HepG2 (cell line): ENCODE data around the gene ATG4D. TPM values are rescaled to one million over a fixed set of nuclear protein-coding genes. Genes with fewer than 3 reads are reported as not detected.

Experiments
- HOXA9 ChIP-seq: sonication (generic); formaldehyde crosslinking; IDR thresholded peaks from 2 replicates; pipeline ENCODE4 v1.8.1; 2022; ENCODE audit warnings: missing genetic modification reagents, mild to moderate bottlenecking, moderate library complexity, borderline replicate concordance
- NR2F6 ChIP-seq, 2 experiments: IDR thresholded peaks; 2 replicates each; pipeline ENCODE4 v1.6.1; 2016; ENCODE audit warnings: antibody characterized with exemption in 1 of 2, mild to moderate bottlenecking in 1 of 2
- STAG1 ChIP-seq: sonication (generic); formaldehyde crosslinking; IDR thresholded peaks from 2 replicates; pipeline ENCODE4 v1.4.0; 2020; ENCODE audit warnings: missing genetic modification reagents
- ZNF549 ChIP-seq: sonication (generic); formaldehyde crosslinking; IDR thresholded peaks from 2 replicates; pipeline ENCODE4 v1.5.0; 2020; ENCODE audit warnings: missing genetic modification reagents
- ZNF557 ChIP-seq: sonication (generic); formaldehyde crosslinking; IDR thresholded peaks from 2 replicates; pipeline ENCODE4 v1.4.0; 2020; ENCODE audit warnings: missing genetic modification reagents
- ZNF616 ChIP-seq: sonication (generic); formaldehyde crosslinking; IDR thresholded peaks from 2 replicates; pipeline ENCODE4 v1.5.0; 2020; ENCODE audit warnings: low read depth, mild to moderate bottlenecking, missing genetic modification reagents
- ZNF713 ChIP-seq: sonication (generic); formaldehyde crosslinking; IDR thresholded peaks from 2 replicates; pipeline ENCODE4 v1.4.0; 2020; ENCODE audit warnings: mild to moderate bottlenecking, missing genetic modification reagents
- ZNF720 ChIP-seq: sonication (generic); formaldehyde crosslinking; IDR thresholded peaks from 2 replicates; pipeline ENCODE4 v1.4.0; 2020; ENCODE audit warnings: missing genetic modification reagents
- ZNF746 ChIP-seq: sonication (generic); formaldehyde crosslinking; IDR thresholded peaks from 2 replicates; pipeline ENCODE4 v1.8.0; 2022; ENCODE audit warnings: mild to moderate bottlenecking, missing genetic modification reagents
- ZNF780A ChIP-seq: sonication (generic); formaldehyde crosslinking; IDR thresholded peaks from 2 replicates; pipeline ENCODE4 v1.8.0; 2022; ENCODE audit warnings: mild to moderate bottlenecking, missing genetic modification reagents, moderate library complexity
- ZNF883 ChIP-seq: sonication (generic); formaldehyde crosslinking; IDR thresholded peaks from 2 replicates; pipeline ENCODE4 v1.5.1; 2020; ENCODE audit warnings: mild to moderate bottlenecking, missing genetic modification reagents; ENCODE audit errors: not compliant biosample characterization
- ZSCAN9 ChIP-seq: IDR thresholded peaks from 2 replicates; pipeline ENCODE4 v1.6.1; 2016; ENCODE audit warnings: borderline replicate concordance
- polyA plus RNA-seq, 8 experiments: library from polyadenylated mRNA; depleted of rRNA in 3 of 8; stranded (reverse) in 7 of 8; unstranded in 1 of 8; fragments of >200 nt; fragmentation: Illumina TruSeq in 4 of 8; extraction: Trizol in 4 of 8; gene quantifications; 2 replicates each; pipeline versions ENCODE4 v1.2.1 to v1.2.3, GENCODE V29; 2011 to 2016; ENCODE audit warnings: low read depth in 4 of 8, missing spikeins in 1 of 8, mixed read lengths in 1 of 8; ENCODE audit not compliant: insufficient read depth in 1 of 8
- total RNA-seq, 5 experiments: library from RNA; depleted of rRNA; stranded (reverse); fragments of >200 nt; fragmentation: Illumina TruSeq; extraction: Trizol; gene quantifications; 2 replicates each; pipeline ENCODE4 v1.2.3, GENCODE V29; 2016; ENCODE audit warnings: low read depth in 1 of 5
- TF ChIP-seq, protein P1 (sequence below): IDR thresholded peaks from 2 replicates; pipeline ENCODE4 v1.6.1; 2016; ENCODE audit warnings: missing biosample characterization, missing genetic modification reagents, low read depth
- TF ChIP-seq, protein P2 (sequence below): sonication (generic); formaldehyde crosslinking; conservative IDR thresholded peaks from 2 replicates; pipeline ENCODE4 v1.4.0; 2020; ENCODE audit warnings: missing genetic modification reagents
- TF ChIP-seq, protein P3 (sequence below): sonication (generic); formaldehyde crosslinking; IDR thresholded peaks from 2 replicates; pipeline ENCODE4 v1.5.0; 2020; ENCODE audit warnings: missing genetic modification reagents, mild to moderate bottlenecking, borderline replicate concordance
- TF ChIP-seq, protein P4 (sequence below): sonication (generic); formaldehyde crosslinking; IDR thresholded peaks from 2 replicates; pipeline ENCODE4 v1.8.0; 2022; ENCODE audit warnings: missing genetic modification reagents, mild to moderate bottlenecking, moderate library complexity, borderline replicate concordance
- TF ChIP-seq, protein P5 (sequence below): sonication (generic); formaldehyde crosslinking; IDR thresholded peaks from 2 replicates; pipeline ENCODE4 v1.8.0; 2022; ENCODE audit warnings: mild to moderate bottlenecking, missing genetic modification reagents, borderline replicate concordance
- TF ChIP-seq, protein P6 (sequence below): IDR thresholded peaks from 2 replicates; pipeline ENCODE4 v1.6.1; 2016; ENCODE audit warnings: missing compliant biosample characterization, missing genetic modification reagents, borderline replicate concordance

The ATG4D gene
- total and polyA plus RNA-seq, 2 of the 13 experiments (the other 11 are each of a cell fraction or from before 2014, with no cell fraction given), result 17.8 to 19.0 TPM

DNA sequence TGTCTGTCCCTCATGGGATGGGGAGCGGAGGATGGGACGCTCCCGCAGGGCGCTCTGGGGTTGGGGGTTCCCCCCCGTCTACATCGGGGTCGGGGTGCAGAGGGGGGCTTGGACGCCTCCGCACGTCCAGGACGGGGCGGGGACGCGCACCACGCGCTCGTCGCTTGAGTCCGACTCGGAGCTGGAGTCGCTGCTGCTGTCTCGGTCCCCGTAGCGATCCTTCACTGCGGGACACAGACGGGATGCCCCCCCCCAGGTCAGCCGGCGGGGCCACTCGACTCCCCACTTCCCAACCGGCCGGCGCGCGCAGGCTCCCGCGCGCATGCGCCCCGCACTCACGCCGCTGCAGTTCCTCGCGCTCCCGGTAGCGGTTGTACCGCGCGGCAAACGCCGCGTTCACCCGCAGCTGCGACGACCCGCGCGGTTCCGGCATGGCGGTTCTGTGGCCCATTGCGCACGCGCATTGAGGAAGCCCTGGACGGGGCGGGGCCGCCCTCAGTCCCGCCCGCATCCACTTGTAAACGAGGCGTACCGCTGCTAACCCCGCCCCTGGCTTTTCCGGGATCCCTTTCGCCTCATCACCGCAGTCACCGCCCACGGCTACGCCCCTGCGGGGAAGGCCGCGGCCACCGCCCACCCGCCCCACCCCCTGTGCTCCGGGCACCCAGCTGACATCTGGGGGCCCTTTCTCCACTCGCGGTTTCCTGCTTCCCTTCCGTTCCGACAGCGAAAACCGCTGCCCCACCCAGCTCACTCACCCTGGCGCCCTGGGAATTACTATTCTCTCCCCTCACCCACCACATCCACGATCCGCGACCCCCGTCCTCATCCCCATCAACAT lies 22.1 kb downstream of the ATG4D start, which contains the start of gene KRI1 (continued):
- TF ChIP-seq, protein P1, sequence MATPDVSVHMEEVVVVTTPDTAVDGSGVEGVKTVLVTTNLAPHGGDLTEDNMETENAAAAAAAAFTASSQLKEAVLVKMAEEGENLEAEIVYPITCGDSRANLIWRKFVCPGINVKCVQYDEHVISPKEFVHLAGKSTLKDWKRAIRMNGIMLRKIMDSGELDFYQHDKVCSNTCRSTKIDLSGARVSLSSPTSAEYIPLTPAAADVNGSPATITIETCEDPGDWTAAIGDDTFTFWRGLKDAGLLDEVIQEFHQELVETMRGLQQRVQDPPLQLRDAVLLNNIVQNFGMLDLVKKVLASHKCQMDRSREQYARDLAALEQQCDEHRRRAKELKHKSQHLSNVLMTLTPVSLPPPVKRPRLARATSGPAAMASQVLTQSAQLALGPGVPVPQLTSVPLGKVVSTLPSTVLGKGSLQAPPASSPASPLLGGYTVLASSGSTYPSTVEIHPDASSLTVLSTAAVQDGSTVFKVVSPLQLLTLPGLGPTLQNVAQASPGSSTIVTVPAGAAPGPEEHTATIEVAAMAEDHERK, result no peak
- TF ChIP-seq ZNF746 (CRISPR knock-in tag) (peak; percentile 66; the same call in 1 of the 2 replicates), ZSCAN9 (CRISPR knock-in tag) (peak; percentile 97), ZNF616 (CRISPR knock-in tag) (peak; percentile 85; the same call in 1 of the 2 replicates), ZNF883 (CRISPR knock-in tag) (peak; percentile 96), ZNF549 (CRISPR knock-in tag) (no peak), STAG1 (no peak), HOXA9 (CRISPR knock-in tag) (peak; percentile 77; the same call in 1 of the 2 replicates), ZNF720 (CRISPR knock-in tag) (peak; percentile 74; the same call in 1 of the 2 replicates), ZNF713 (CRISPR knock-in tag) (no peak), ZNF780A (CRISPR knock-in tag) (peak; percentile 80; the same call in 1 of the 2 replicates), NR2F6 (IDR thresholded peaks at IDR 0.05) (no peak), NR2F6 (CRISPR knock-in tag; IDR thresholded peaks at IDR 0.05) (peak; percentile 49; the same call in 1 of the 2 replicates), ZNF557 (no peak)
- TF ChIP-seq, protein P2, sequence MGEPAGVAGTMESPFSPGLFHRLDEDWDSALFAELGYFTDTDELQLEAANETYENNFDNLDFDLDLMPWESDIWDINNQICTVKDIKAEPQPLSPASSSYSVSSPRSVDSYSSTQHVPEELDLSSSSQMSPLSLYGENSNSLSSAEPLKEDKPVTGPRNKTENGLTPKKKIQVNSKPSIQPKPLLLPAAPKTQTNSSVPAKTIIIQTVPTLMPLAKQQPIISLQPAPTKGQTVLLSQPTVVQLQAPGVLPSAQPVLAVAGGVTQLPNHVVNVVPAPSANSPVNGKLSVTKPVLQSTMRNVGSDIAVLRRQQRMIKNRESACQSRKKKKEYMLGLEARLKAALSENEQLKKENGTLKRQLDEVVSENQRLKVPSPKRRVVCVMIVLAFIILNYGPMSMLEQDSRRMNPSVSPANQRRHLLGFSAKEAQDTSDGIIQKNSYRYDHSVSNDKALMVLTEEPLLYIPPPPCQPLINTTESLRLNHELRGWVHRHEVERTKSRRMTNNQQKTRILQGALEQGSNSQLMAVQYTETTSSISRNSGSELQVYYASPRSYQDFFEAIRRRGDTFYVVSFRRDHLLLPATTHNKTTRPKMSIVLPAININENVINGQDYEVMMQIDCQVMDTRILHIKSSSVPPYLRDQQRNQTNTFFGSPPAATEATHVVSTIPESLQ (CRISPR knock-in tag), result peak; percentile 85; the same call in 1 of the 2 replicates
- TF ChIP-seq, protein P3, sequence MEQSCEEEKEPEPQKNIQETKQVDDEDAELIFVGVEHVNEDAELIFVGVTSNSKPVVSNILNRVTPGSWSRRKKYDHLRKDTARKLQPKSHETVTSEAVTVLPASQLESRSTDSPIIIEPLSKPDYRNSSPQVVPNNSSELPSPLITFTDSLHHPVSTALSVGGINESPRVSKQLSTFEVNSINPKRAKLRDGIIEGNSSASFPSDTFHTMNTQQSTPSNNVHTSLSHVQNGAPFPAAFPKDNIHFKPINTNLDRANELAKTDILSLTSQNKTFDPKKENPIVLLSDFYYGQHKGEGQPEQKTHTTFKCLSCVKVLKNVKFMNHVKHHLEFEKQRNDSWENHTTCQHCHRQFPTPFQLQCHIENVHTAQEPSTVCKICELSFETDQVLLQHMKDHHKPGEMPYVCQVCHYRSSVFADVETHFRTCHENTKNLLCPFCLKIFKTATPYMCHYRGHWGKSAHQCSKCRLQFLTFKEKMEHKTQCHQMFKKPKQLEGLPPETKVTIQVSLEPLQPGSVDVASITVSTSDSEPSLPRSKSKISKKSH (CRISPR knock-in tag), result peak; percentile 95; the same call in 1 of the 2 replicates
- TF ChIP-seq, protein P4, sequence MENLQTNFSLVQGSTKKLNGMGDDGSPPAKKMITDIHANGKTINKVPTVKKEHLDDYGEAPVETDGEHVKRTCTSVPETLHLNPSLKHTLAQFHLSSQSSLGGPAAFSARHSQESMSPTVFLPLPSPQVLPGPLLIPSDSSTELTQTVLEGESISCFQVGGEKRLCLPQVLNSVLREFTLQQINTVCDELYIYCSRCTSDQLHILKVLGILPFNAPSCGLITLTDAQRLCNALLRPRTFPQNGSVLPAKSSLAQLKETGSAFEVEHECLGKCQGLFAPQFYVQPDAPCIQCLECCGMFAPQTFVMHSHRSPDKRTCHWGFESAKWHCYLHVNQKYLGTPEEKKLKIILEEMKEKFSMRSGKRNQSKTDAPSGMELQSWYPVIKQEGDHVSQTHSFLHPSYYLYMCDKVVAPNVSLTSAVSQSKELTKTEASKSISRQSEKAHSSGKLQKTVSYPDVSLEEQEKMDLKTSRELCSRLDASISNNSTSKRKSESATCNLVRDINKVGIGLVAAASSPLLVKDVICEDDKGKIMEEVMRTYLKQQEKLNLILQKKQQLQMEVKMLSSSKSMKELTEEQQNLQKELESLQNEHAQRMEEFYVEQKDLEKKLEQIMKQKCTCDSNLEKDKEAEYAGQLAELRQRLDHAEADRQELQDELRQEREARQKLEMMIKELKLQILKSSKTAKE, result peak; percentile 49; the same call in 1 of the 2 replicates
- TF ChIP-seq, protein P5, sequence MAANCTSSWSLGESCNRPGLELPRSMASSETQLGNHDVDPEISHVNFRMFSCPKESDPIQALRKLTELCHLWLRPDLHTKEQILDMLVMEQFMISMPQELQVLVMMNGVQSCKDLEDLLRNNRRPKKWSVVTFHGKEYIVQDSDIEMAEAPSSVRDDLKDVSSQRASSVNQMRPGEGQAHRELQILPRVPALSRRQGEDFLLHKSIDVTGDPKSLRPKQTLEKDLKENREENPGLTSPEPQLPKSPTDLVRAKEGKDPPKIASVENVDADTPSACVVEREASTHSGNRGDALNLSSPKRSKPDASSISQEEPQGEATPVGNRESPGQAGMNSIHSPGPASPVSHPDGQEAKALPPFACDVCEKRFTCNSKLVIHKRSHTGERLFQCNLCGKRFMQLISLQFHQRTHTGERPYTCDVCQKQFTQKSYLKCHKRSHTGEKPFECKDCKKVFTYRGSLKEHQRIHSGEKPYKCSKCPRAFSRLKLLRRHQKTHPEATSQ, result no peak
- TF ChIP-seq, protein P6, sequence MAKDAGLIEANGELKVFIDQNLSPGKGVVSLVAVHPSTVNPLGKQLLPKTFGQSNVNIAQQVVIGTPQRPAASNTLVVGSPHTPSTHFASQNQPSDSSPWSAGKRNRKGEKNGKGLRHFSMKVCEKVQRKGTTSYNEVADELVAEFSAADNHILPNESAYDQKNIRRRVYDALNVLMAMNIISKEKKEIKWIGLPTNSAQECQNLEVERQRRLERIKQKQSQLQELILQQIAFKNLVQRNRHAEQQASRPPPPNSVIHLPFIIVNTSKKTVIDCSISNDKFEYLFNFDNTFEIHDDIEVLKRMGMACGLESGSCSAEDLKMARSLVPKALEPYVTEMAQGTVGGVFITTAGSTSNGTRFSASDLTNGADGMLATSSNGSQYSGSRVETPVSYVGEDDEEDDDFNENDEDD (CRISPR knock-in tag), result peak; percentile 99
